DMS 273 treated with DMSO at 0.1 percent for 48 hours (cell line): ENCODE measurements around the gene MYF5.

Experiments
- DNase-seq: peaks from one replicate; lab custom pipeline; 2025; lab: John Stamatoyannopoulos, UW

Gene MYF5

GRCh38 chr12:80707830-80708258 is 8.9 kb upstream of the MYF5 start:
- DNase-seq = no peak

- DNase-seq = no peak
Measured at GRCh38 chr12:80708259-80708974, 8.3 kb upstream of the MYF5 start.

- DNase-seq = no peak
Measured at GRCh38 chr12:80708975-80709328, 7.8 kb upstream of the MYF5 start.

GRCh38 chr12:80709811-80710726 is 6.6 kb upstream of the MYF5 start:
- DNase-seq = no peak

GRCh38 chr12:80710727-80711449 is 5.8 kb upstream of the MYF5 start:
- no peak for DNase-seq

- DNase-seq = no peak
Measured at GRCh38 chr12:80711866-80712265, 4.8 kb upstream of the MYF5 start.

GRCh38 chr12:80712866-80713265 is 3.8 kb upstream of the MYF5 start:
- DNase-seq = no peak

GRCh38 chr12:80713419-80713818 is 3.3 kb upstream of the MYF5 start:
- no peak for DNase-seq

- DNase-seq = no peak
Measured at GRCh38 chr12:80714055-80714454, 2.7 kb upstream of the MYF5 start.

- DNase-seq = no peak
Measured at GRCh38 chr12:80714846-80715245, 1.9 kb upstream of the MYF5 start.

GRCh38 chr12:80715713-80716249 is 931 bp upstream of the MYF5 start:
- no peak for DNase-seq

- no peak for DNase-seq
Measured at GRCh38 chr12:80717856-80718255, 1.1 kb downstream of the MYF5 start.

- no peak for DNase-seq
Measured at GRCh38 chr12:80720516-80720915, 3.8 kb downstream of the MYF5 start.

- DNase-seq = no peak
Measured at GRCh38 chr12:80721326-80721725, 4.6 kb downstream of the MYF5 start.

GRCh38 chr12:80745851-80746505 is 29.3 kb downstream of the MYF5 start:
- DNase-seq = no peak

- no peak for DNase-seq
Measured at GRCh38 chr12:80747800-80748199, 31.1 kb downstream of the MYF5 start.

GRCh38 chr12:80749456-80749855 is 32.7 kb downstream of the MYF5 start:
- DNase-seq = no peak

- DNase-seq = no peak
Measured at GRCh38 chr12:80752464-80752863, 35.8 kb downstream of the MYF5 start.

- DNase-seq = no peak
Measured at GRCh38 chr12:80754274-80754673, 37.6 kb downstream of the MYF5 start.

GRCh38 chr12:80756875-80757274 is 40.2 kb downstream of the MYF5 start:
- DNase-seq = no peak

- no peak for DNase-seq
Measured at GRCh38 chr12:80761838-80762237, 45.1 kb downstream of the MYF5 start.

- DNase-seq = peak; percentile 1
Measured at GRCh38 chr12:80763874-80764273, 47.2 kb downstream of the MYF5 start.
